ENCODE data around the gene SH2D7.
A peak's percentile ranks its signal among the peaks of the same experiment; 100 is the strongest.
"Not testable (repeated sequence)": the region's sequence is repeated elsewhere in the genome, so short reads cannot be mapped to it uniquely, and the experiment has no call there.

Gene SH2D7

GRCh38 chr15:78146425-78147154, 54.2 kb downstream of the SH2D7 start:
- no peak for DNase-seq

- no peak for DNase-seq
These were observed 55.2 kb downstream of the SH2D7 start for GRCh38 chr15:78147566-78147965.

DNA sequence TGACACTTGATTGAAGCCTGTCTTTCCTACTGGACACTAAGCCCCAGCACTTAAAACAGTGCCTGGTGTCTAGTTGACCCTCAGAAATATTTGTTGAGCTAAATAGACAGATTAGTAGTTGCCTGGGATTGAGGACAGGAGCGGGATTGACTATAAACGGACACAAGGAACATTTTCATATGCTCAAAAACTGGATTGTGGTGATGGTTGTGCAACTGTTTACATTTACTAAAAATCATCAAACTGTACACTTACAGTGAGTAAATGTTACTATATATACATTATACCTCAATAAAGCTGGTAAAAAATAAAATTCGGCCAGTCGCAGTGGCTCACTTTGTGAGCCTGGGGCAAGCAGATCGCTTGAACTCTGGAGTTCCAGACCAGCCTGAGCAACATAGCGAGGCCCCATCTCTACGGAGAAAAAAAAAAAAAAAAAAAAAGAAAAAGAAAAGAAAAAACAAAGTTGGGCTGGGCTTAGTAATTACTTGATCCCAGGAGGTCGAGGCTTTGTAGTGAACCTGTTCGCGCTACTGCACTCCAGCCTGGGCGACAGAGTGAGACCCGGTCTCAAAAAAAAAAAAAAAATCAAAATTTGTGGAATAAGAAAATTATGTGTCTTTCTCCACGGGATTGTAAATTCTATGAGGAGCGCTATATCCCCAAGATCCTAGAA, 56.2 kb downstream of the SH2D7 start:
- DNase-seq, result no peak

GRCh38 chr15:78149068-78149804, 56.9 kb downstream of the SH2D7 start, which contains the start of gene IDH3A:
IDH3A (plus strand) TSS chr15:78149362; CDS start chr15:78149404, 42 bp downstream.
- peak; percentile 100 for DNase-seq

- DNase-seq, result no peak
These were observed 57.7 kb downstream of the SH2D7 start for GRCh38 chr15:78149805-78150751.

DNA sequence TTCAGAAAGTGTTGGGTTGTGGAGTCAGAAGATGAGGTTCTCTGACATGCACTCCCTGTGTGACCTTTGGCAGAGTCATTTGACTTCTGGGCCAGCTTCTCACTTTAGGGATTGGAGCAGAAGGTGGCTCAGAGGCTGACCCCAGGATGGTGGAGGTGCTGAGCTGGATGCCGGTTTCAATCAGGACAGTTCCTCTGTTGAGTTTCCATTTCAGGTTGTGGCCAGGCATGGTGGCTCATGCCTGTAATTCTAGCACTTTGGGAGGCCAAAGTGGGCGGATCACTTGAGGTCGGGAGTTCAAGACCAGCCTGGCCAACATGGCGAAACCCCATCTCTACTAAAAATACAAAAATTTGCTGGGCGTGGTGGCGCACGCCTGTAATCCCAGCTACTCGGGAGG, 58.7 kb downstream of the SH2D7 start:
- DNase-seq, result not testable (repeated sequence)
